Measurements from ENCODE around the gene NOTCH1. TPM values are rescaled to one million over a fixed set of nuclear protein-coding genes. Genes with fewer than 3 reads are reported as not detected.

Gene NOTCH1
- total RNA-seq, 4 donors from 2014 or later: 19.6 to 35.4 (median 23.2) TPM

- Histone ChIP-seq H3K4me3 (replicated peaks in 1 of 3) (no peak overlapping the region), H3K36me3 (peaks cover 22 to 24% of the 10 kb centered on the region in 2 donors)
- no peak for DNase-seq
Measured at GRCh38 chr9:136515276-136515675, 30.6 kb downstream of the NOTCH1 start.

GRCh38 chr9:136514022-136514714 is 31.7 kb downstream of the NOTCH1 start:
- no peak overlapping the region for H3K4me3 ChIP-seq (replicated peaks in 1 of 3)
- no peaks in the 10 kb centered on the region for H3K9me3 ChIP-seq
- 89 to 92% methylated on average over 8 to 21 of the region's 29 CpGs for WGBS, 2 donors
- H3K27me3 ChIP-seq: no peaks in the 10 kb centered on the region
- peaks cover 0 to 14% of the 10 kb centered on the region in 2 donors for H3K4me1 ChIP-seq
- TF ChIP-seq CTCF (IDR thresholded peaks at IDR 0.05) (no peak), POLR2A (IDR thresholded peaks at IDR 0.05) (no peak)
- DNase-seq: no peak
- intact Hi-C loops (cut with DNase I): no loop called here
- H3K27ac ChIP-seq: no peak overlapping the region
- peaks cover 26 to 32% of the 10 kb centered on the region in 2 donors for H3K36me3 ChIP-seq

More at GRCh38 chr9:136515276-136515675, 30.6 kb downstream of the NOTCH1 start:
- peaks cover 0 to 14% of the 10 kb centered on the region in 2 donors for H3K4me1 ChIP-seq
- H3K9me3 ChIP-seq: no peaks in the 10 kb centered on the region
- intact Hi-C loops (cut with DNase I): no loop called here
- H3K27me3 ChIP-seq: no peaks in the 10 kb centered on the region
- no peak overlapping the region for H3K27ac ChIP-seq
- 95 to 100% methylated on average over 6 to 20 of the region's 28 CpGs for WGBS, 2 donors
- TF ChIP-seq CTCF (IDR thresholded peaks at IDR 0.05): no peak
- no peak for TF ChIP-seq POLR2A (IDR thresholded peaks at IDR 0.05)

GRCh38 chr9:136513191-136513590 is 32.7 kb downstream of the NOTCH1 start:
- Histone ChIP-seq H3K36me3 (peaks cover 30 to 38% of the 10 kb centered on the region in 2 donors), H3K27ac (no peak overlapping the region)
- TF ChIP-seq POLR2A (IDR thresholded peaks at IDR 0.05) (no peak), CTCF (IDR thresholded peaks at IDR 0.05) (no peak)

GRCh38 chr9:136512651-136513071 is 33.2 kb downstream of the NOTCH1 start:
- no peak for DNase-seq
- peaks cover 0 to 14% of the 10 kb centered on the region in 2 donors for H3K4me1 ChIP-seq
- no peaks in the 10 kb centered on the region for H3K27me3 ChIP-seq
- TF ChIP-seq CTCF (IDR thresholded peaks at IDR 0.05): no peak
- no peak for TF ChIP-seq POLR2A (IDR thresholded peaks at IDR 0.05)
- H3K9me3 ChIP-seq: no peaks in the 10 kb centered on the region
- peaks cover 35 to 38% of the 10 kb centered on the region in 2 donors for H3K36me3 ChIP-seq
- no peak overlapping the region for H3K4me3 ChIP-seq (replicated peaks in 1 of 3)
- H3K27ac ChIP-seq: peak overlapping the region; percentile 60 to 82 (median 72)
- 75 to 83% methylated on average over 9 to 10 of the region's 13 CpGs for WGBS, 2 donors
- intact Hi-C loops (cut with DNase I): no loop called here

More at GRCh38 chr9:136513191-136513590, 32.7 kb downstream of the NOTCH1 start:
- H3K9me3 ChIP-seq: no peaks in the 10 kb centered on the region
- peaks cover 0 to 14% of the 10 kb centered on the region in 2 donors for H3K4me1 ChIP-seq
- intact Hi-C loops (cut with DNase I): no loop called here
- 80% methylated on average over 2 of the region's 16 CpGs; no CpG with 5 or more reads in 1 of the 2 donors for WGBS, 2 donors
- no peaks in the 10 kb centered on the region for H3K27me3 ChIP-seq
- DNase-seq: no peak
- H3K4me3 ChIP-seq (replicated peaks in 1 of 3): no peak overlapping the region

Measured in thyroid gland (tissue), 4 donors.